Gastrocnemius medialis (tissue), 4 donors: ENCODE data around the gene CENPQ. TPM values are rescaled to one million over a fixed set of nuclear protein-coding genes. Genes with fewer than 3 reads are reported as not detected.
A peak's percentile ranks its signal among the peaks of the same experiment; 100 is the strongest.

ENCODE experiments used
- ATAC-seq, 2 donors: fragments of 150-250 bp; one replicate each; pipeline ENCODE4 v1.9.1; 2016
- DNase-seq, 2 donors: peaks; one replicate each; pipeline ENCODE4 v3.0.0-alpha.2; 2019
- H3K27ac ChIP-seq, 4 donors: fragments of 200-600 bp; sonication (generic); 1 replicate in 1 of 4; 2 replicates in 3 of 4; pipeline ENCODE4 v1.5.1; 2016 to 2018; ENCODE audit warnings: mild to moderate bottlenecking in 2 of 4, moderate library complexity in 1 of 4
- H3K27me3 ChIP-seq, 3 donors: fragments of 200-600 bp; sonication (generic) in 2 of 3; 1 replicate in 1 of 3; 2 replicates in 2 of 3; pipeline versions ENCODE4 v1.5.1 to v1.6.0; 2016 to 2019; ENCODE audit warnings: mild to moderate bottlenecking in 1 of 3, moderate library complexity in 1 of 3
- H3K36me3 ChIP-seq, 2 donors: fragments of 200-600 bp; sonication (generic) in 1 of 2; one replicate each; pipeline ENCODE4 v1.5.1; 2017 to 2018
- H3K4me1 ChIP-seq, 2 donors: fragments of 200-600 bp; sonication (generic) in 1 of 2; one replicate each; pipeline ENCODE4 v1.5.1; 2016 to 2017; ENCODE audit warnings: mild to moderate bottlenecking in 2 of 2
- H3K4me3 ChIP-seq, 4 donors: fragments of 200-600 bp; sonication (generic) in 3 of 4; 1 replicate in 1 of 4; 2 replicates in 3 of 4; pipeline ENCODE4 v1.5.1; 2016 to 2019; ENCODE audit warnings: mild to moderate bottlenecking in 2 of 4
- H3K9me3 ChIP-seq, 3 donors: fragments of 200-600 bp; sonication (generic) in 2 of 3; 1 replicate in 1 of 3; 2 replicates in 2 of 3; pipeline ENCODE4 v1.5.1; 2016 to 2019
- POLR2A ChIP-seq, 2 donors: fragments of 450-650 bp; IDR thresholded peaks; one replicate each; pipeline ENCODE4 v1.6.1; 2017; ENCODE audit warnings: antibody characterized with exemption in 2 of 2, mild to moderate bottlenecking in 2 of 2, moderate library complexity in 2 of 2
- in situ Hi-C, 4 donors: fragments of 200-750 bp; cut with MboI; loops; one replicate each; pipeline versions ENCODE4 v1.15.0 to v1.8.0; 2017; ENCODE audit warnings: low sequenced_read_pairs in 4 of 4
- intact Hi-C: fragments of 100-400 bp; cut with DNase I; formaldehyde crosslinking; loops from one replicate; pipeline ENCODE4 v1.15.1; 2023; ENCODE audit warnings: low total_unique reads
- total RNA-seq, 4 donors: library from RNA; depleted of rRNA; stranded (reverse); fragments of >200 nt; gene quantifications; one replicate each; pipeline versions ENCODE4 v1.1.0 to v1.2.3, GENCODE V29; 2016
- TF ChIP-seq, protein P1 (sequence below), 5 experiments: fragments of 450-650 bp in 3 of 5; fragments of 200-600 bp in 2 of 5; sonication (generic) in 2 of 5; IDR thresholded peaks in 4 of 5; conservative IDR thresholded peaks in 1 of 5; 1 replicate in 4 of 5; 2 replicates in 1 of 5; pipeline ENCODE4 v1.5.1; 2016 to 2019; ENCODE audit warnings: antibody characterized with exemption in 5 of 5, mild to moderate bottlenecking in 3 of 5, moderate library complexity in 3 of 5

CENPQ gene
- total RNA-seq, 4 donors from 2014 or later, result 1.3 to 5.0 (median 3.5) TPM

DNA sequence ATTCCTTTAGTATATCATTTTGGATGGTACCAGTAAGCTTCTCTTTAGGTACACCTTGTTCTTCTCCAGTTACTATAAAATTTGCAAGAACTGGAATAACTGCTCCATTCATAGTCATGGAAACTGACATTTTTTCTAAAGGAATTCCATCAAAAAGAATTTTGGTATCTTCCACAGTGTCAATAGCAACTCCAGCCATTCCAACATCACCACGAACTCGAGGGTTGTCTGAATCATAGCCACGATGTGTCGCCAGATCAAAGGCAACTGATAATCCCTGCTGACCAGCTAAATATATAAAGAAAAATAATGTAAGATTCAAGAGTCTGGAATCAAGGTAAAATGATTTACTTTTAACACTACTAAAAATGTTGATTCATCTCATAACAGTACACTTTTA is 5.4 kb upstream of the CENPQ start:
- Histone ChIP-seq H3K4me1 (peaks cover 12 to 21% of the 10 kb centered on the region in 2 donors), H3K36me3 (peaks cover 0 to 31% of the 10 kb centered on the region in 2 donors), H3K27ac (no peak overlapping the region), H3K9me3 (no peaks in the 10 kb centered on the region), H3K27me3 (no peaks in the 10 kb centered on the region), H3K4me3 (no peak overlapping the region)
- TF ChIP-seq, protein P1, sequence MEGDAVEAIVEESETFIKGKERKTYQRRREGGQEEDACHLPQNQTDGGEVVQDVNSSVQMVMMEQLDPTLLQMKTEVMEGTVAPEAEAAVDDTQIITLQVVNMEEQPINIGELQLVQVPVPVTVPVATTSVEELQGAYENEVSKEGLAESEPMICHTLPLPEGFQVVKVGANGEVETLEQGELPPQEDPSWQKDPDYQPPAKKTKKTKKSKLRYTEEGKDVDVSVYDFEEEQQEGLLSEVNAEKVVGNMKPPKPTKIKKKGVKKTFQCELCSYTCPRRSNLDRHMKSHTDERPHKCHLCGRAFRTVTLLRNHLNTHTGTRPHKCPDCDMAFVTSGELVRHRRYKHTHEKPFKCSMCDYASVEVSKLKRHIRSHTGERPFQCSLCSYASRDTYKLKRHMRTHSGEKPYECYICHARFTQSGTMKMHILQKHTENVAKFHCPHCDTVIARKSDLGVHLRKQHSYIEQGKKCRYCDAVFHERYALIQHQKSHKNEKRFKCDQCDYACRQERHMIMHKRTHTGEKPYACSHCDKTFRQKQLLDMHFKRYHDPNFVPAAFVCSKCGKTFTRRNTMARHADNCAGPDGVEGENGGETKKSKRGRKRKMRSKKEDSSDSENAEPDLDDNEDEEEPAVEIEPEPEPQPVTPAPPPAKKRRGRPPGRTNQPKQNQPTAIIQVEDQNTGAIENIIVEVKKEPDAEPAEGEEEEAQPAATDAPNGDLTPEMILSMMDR (IDR thresholded peaks at IDR 0.05 in 4 of 5, conservative IDR thresholded peaks at IDR 0.05 in 1 of 5), result no peak
- TF ChIP-seq POLR2A (IDR thresholded peaks at IDR 0.05), result no peak
- in situ Hi-C loops (no loop called here), intact Hi-C loops (no loop called here)
- ATAC-seq (no peak), DNase-seq (no peak)

DNA sequence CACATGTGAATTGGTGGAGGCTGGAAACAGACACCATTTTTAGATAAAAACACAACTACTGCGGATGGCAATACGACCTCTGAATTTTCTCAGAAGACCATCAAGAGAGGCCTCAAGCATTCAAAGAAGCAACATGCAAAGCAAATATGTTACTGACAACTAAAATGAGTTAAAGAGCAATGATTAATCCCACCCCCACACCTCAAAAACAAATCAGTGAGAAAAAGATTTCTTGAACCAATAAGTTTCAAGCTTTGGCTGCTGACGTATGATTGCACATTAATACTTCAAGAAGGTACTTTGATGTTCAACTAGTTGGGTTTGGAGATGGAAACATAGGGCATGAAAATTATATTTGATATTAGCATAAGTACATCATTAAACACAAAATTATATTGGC is 1.1 kb upstream of the CENPQ start:
- Histone ChIP-seq H3K4me1 (peaks cover 12 to 30% of the 10 kb centered on the region in 2 donors), H3K27ac (peak overlapping the region; percentile 86 to 91 (median 89)), H3K27me3 (no peaks in the 10 kb centered on the region), H3K9me3 (no peaks in the 10 kb centered on the region), H3K36me3 (peaks cover 0 to 7% of the 10 kb centered on the region in 2 donors), H3K4me3 (peak overlapping the region; percentile 65 to 85 (median 76))
- TF ChIP-seq, protein P1 (IDR thresholded peaks at IDR 0.05 in 4 of 5, conservative IDR thresholded peaks at IDR 0.05 in 1 of 5), result no peak
- TF ChIP-seq POLR2A (IDR thresholded peaks at IDR 0.05), result no peak
- in situ Hi-C loops (no loop called here), intact Hi-C loops (no loop called here)
- DNase-seq (no peak), ATAC-seq (no peak)

- no peak for DNase-seq
- ATAC-seq, result peak; percentile 21 to 35
- Histone ChIP-seq H3K4me1 (peaks cover 12 to 30% of the 10 kb centered on the region in 2 donors), H3K27me3 (no peaks in the 10 kb centered on the region), H3K36me3 (peaks cover 0 to 6% of the 10 kb centered on the region in 2 donors), H3K27ac (peak overlapping the region; percentile 86 to 91 (median 89)), H3K9me3 (no peaks in the 10 kb centered on the region), H3K4me3 (peak overlapping the region; percentile 65 to 85 (median 76))
- TF ChIP-seq POLR2A (IDR thresholded peaks at IDR 0.05), result no peak
- TF ChIP-seq, protein P1 (IDR thresholded peaks at IDR 0.05 in 4 of 5, conservative IDR thresholded peaks at IDR 0.05 in 1 of 5), result no peak
- intact Hi-C loops, result no loop called here
- in situ Hi-C loops, result no loop called here
These were observed 607 bp upstream of the CENPQ start for GRCh38 chr6:49462599-49462926.

DNA sequence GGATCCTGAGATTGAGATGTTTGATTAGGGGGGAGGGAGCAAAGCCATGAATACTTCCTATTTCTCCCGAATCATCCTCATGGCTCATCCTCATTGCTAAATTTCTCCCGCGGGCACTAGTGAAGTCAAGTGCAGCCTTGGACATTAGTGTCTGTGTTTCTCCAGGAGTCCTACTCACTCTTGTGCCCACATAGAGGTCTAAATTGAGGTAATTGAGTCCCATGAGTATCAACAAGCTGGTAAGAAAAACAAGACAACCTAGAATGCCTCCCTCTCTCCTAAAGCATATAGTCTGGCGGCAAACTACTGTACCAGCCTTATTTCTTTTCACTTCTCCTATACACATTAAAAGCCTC is 420 bp downstream of the CENPQ start:
- intact Hi-C loops, result no loop called here
- Histone ChIP-seq H3K36me3 (no peaks in the 10 kb centered on the region), H3K9me3 (no peaks in the 10 kb centered on the region), H3K27ac (peak overlapping the region; percentile 86 to 91 (median 89)), H3K4me1 (peaks cover 12 to 30% of the 10 kb centered on the region in 2 donors), H3K4me3 (peak overlapping the region; percentile 65 to 85 (median 76)), H3K27me3 (no peaks in the 10 kb centered on the region)
- DNase-seq (no peak), ATAC-seq (peak in 1 of 2 donors; percentile 12)
- TF ChIP-seq, protein P1 (IDR thresholded peaks at IDR 0.05 in 4 of 5, conservative IDR thresholded peaks at IDR 0.05 in 1 of 5), result no peak
- no peak for TF ChIP-seq POLR2A (IDR thresholded peaks at IDR 0.05)
- in situ Hi-C loops, result no loop called here

DNA sequence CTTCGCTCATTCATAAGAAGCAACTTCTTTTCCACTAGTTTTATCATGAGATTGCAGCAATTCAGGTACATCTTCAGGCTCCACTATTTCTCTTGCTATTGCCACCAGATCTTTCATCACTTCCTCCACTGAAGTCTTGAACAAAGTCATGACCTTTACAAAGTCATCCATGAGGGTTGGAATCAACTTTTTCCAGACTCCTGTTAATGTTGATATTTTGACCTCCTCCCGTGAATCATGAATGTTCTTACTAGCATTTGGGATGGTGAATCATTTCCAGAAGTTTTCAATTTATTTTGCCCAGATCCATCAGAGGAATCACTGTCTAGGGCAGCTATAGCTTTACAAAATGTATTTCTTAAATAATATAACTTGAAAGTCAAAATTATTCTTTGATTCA is 1.5 kb downstream of the CENPQ start:
- intact Hi-C loops, result no loop called here
- ATAC-seq (no peak), DNase-seq (no peak)
- Histone ChIP-seq H3K4me1 (peaks cover 12 to 30% of the 10 kb centered on the region in 2 donors), H3K27me3 (no peaks in the 10 kb centered on the region), H3K36me3 (no peaks in the 10 kb centered on the region), H3K9me3 (no peaks in the 10 kb centered on the region), H3K4me3 (no peak overlapping the region), H3K27ac (no peak overlapping the region)
- TF ChIP-seq POLR2A (IDR thresholded peaks at IDR 0.05), result no peak
- TF ChIP-seq, protein P1 (IDR thresholded peaks at IDR 0.05 in 4 of 5, conservative IDR thresholded peaks at IDR 0.05 in 1 of 5), result no peak
- in situ Hi-C loops, result no loop called here
